RPMI7951 (cell line): ENCODE data around the gene PGAP3. TPM values are rescaled to one million over a fixed set of nuclear protein-coding genes. Genes with fewer than 3 reads are reported as not detected.
"Not testable (repeated sequence)": the region's sequence is repeated elsewhere in the genome, so short reads cannot be mapped to it uniquely, and the experiment has no call there.

Source experiments
- DNase-seq: peaks from one replicate; pipeline ENCODE4 v3.0.0-alpha.2; 2012; ENCODE audit warnings: low read depth
- total RNA-seq: library from RNA; depleted of rRNA; stranded (reverse); fragments of >200 nt; shearing (Covaris generic); gene quantifications from 2 replicates; pipeline ENCODE4 v1.2.3, GENCODE V29; 2014; rRNA removed

The PGAP3 gene
- 4.0 and 7.9 TPM in 2 replicates for total RNA-seq

GRCh38 chr17:39687546-39688474 is at the start of gene PGAP3:
PGAP3 (minus strand) TSS chr17:39688057; CDS start chr17:39688014, 43 bp downstream.
- peak; percentile 90 for DNase-seq

DNA sequence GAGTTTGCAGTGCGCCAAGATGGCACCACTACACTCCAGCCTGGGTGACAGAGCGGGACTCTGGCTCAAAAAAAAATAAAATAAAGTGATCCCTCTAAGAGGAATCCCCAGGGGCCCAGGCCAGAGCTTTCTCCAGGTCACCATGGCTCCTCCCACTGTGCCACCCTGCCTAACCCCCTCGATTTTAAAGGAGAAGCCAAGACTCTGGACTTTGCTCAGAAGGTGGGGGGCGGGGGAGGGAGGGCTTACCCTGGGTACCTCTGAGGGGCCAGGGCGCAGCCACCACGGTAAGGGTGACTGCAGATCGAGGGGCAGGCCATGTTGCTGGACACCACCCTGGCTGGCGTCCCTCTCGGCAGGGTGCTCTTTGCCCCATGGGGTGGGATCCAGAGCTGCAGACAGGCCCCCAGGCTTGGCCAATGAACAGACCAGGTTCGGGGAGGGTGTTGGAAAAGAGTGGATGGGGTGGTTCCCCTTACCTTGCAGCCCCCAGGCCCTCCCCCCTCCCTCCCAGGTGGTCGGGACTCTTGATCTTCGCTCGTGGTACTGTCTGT is 49.4 kb upstream of the PGAP3 start:
- no peak for DNase-seq

DNA sequence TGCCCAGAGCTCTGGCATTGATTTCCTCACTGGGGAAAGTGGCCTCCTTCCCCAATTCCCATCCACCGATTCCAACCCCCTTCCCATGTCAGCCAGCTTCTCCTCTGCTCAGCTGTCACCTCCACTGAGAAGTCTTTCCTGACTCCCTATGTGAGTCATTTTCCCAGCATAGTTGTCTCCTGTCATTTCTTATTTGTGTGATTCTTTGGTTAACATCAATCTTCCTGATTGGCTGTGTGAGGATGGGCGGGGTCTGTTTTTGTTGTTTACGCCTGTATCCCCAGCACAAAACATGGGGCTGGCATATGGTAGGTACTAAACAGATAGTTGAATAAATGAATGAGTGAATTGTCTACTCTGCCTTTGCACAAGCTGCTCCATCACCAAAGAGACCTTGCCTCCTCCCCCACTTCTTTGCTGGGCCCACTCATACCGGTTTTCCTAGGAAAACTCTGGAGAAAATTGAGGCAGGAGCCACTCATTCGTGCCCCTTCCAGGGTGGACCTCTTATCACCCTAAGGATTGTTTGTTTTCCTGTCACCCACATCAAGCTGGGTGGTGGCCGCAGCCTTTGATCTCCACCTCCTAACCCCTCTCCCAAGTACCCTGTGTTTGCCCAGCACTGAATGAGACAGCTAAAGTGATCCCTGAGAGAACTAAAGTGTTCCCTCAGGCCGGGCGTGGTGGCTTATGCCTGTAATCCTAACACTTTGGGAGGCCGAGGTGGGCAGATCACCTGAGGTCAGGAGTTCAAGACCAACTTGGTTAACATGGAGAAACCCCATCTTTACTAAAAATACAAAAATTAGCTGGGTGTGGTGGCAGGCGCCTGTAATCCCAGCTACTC is 48.7 kb upstream of the PGAP3 start:
- DNase-seq: peak; percentile 32

DNA sequence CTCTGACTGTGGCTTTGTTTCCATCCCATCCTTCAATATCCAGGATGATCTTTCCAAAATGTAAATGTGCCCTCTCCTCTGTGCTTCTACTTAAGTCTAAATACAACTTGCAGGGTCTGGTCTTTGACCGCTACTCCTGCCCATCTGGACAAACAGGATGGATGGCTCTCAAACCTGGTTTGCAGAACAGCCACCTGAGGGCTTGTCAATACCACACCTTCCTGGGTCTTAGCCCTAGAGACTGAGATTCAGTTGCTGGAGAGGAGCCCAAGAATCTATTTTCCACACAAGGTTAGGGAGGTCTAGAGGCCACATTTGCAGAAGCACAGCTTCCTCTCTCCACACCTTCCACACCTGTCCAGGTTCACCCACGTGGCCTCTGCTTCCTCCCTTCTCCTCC is 48.0 kb upstream of the PGAP3 start:
- no peak for DNase-seq

GRCh38 chr17:39732586-39732985 is 44.7 kb upstream of the PGAP3 start:
- no peak for DNase-seq

- peak; percentile 70 for DNase-seq
These were observed 42.5 kb upstream of the PGAP3 start, which contains the start of gene MIEN1 for GRCh38 chr17:39730095-39730921. MIEN1 (minus strand) TSS chr17:39730532; CDS start chr17:39730495, 37 bp downstream.

- DNase-seq: no peak
These were observed 41.5 kb upstream of the PGAP3 start for GRCh38 chr17:39729280-39729851.

GRCh38 chr17:39727556-39727955 is 39.7 kb upstream of the PGAP3 start:
- no peak for DNase-seq

GRCh38 chr17:39726617-39727016 is 38.8 kb upstream of the PGAP3 start:
- no peak for DNase-seq

DNA sequence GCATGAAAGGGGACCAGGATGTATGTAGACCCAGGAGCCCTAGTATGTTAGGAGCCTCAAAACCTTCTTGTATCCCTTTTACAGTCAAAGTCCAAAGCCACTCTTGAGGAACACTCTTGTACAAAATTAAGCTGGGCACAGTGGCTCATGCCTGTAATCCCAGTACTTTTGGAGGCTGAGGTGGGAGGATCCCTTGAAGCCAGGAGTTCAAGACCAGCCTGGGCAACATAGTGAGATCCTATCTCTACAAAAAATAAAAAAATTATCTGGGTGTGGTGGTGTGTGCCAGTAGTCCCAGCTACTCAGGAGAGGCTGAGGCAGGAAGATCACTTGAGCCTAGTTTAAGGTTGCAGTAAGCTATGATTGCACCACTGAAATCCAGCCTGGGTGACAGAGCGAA is 38.1 kb upstream of the PGAP3 start:
- not testable (repeated sequence) for DNase-seq

GRCh38 chr17:39724731-39725130 is 36.9 kb upstream of the PGAP3 start:
- no peak for DNase-seq

- no peak for DNase-seq
These were observed 35.4 kb upstream of the PGAP3 start for GRCh38 chr17:39722965-39723848.

DNA sequence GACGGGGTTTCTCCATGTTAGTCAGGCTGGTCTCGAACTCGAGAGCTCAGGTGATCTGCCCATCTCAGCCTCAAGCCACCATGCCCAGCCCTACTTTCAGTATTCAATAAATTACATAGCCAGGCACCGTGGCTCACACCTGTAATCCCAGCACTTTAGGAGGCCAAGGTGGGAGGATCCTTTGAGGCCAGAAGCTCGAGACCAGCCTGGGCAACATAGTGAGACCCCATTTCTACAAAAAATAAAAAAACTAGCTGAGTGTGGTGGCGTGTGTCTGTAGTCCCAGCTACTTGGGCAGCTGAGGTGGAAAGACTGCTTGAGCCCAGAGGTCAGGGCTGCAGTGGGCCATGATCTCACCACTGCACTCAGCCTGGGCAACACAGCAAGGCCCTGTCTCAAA is 34.2 kb upstream of the PGAP3 start:
- no peak for DNase-seq

- no peak for DNase-seq
These were observed 31.9 kb upstream of the PGAP3 start for GRCh38 chr17:39719563-39720355.

DNA sequence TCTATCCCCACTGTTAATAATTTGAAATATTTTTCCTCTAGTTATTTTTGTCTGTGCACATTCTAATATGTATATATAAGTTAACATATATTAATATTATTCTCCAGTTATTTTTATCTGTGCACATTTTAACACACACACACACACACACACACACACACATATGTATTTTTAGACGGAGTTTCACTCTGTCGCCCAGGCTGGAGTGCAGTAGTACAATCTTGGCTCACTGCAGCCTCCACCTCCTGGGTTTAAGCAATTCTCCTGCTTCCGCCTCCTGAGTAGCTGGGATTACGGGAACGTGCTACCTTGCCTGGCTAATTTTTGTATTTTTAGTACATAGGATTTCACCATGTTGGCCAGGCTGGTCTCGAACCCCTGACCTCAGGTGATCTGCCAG is 29.8 kb upstream of the PGAP3 start:
- no peak for DNase-seq

GRCh38 chr17:39716879-39717536 is 29.2 kb upstream of the PGAP3 start:
- no peak for DNase-seq

GRCh38 chr17:39716073-39716818 is 28.4 kb upstream of the PGAP3 start:
- no peak for DNase-seq
